Mucosa of descending colon (tissue), 3 donors: ENCODE data around the gene CDHR3. TPM values are rescaled to one million over a fixed set of nuclear protein-coding genes. Genes with fewer than 3 reads are reported as not detected.

Source experiments
- ATAC-seq: fragments of 200-7000 bp; cut with Tn5 transposase; one replicate; pipeline ENCODE4 v1.9.1; 2020; ENCODE audit warnings: mild to moderate bottlenecking, moderate library complexity
- DNase-seq, 3 donors: peaks; one replicate each; pipeline ENCODE4 v3.0.0-alpha.2; 2020
- H3K36me3 ChIP-seq: fragments of 200-600 bp; one replicate; pipeline ENCODE4 v1.8.0; 2021; ENCODE audit warnings: low read depth, mild to moderate bottlenecking
- H3K4me1 ChIP-seq: fragments of 200-600 bp; one replicate; pipeline ENCODE4 v1.8.0; 2021; ENCODE audit warnings: low read depth, mild to moderate bottlenecking
- H3K4me3 ChIP-seq: fragments of 200-600 bp; one replicate; pipeline ENCODE4 v1.8.0; 2021; ENCODE audit warnings: mild to moderate bottlenecking
- H3K9me3 ChIP-seq: fragments of 200-600 bp; one replicate; pipeline ENCODE4 v1.8.0; 2021; ENCODE audit warnings: mild to moderate bottlenecking
- CTCF ChIP-seq: fragments of 200-600 bp; IDR thresholded peaks from one replicate; pipeline ENCODE4 v1.8.0; 2022; ENCODE audit warnings: antibody characterized with exemption, mild to moderate bottlenecking
- intact Hi-C, 2 donors: fragments of 100-400 bp; cut with DNase I in 1 of 2; cut with micrococcal nuclease in 1 of 2; formaldehyde crosslinking; loops; one replicate each; pipeline versions ENCODE4 v1.11.0 to v1.11.1; 2022; cut with DNase I, micrococcal nuclease
- total RNA-seq, 3 donors: library from RNA; stranded (reverse); fragmentation: NEBNext Ultra II Directional in 2 of 3; extraction: Animal tissue kit (Norgen Biotek cat#: 25700) in 2 of 3; gene quantifications; one replicate each; pipeline versions ENCODE4 v1.2.1 to v1.2.4, GENCODE V29; 2021 to 2023
- donor health status: DM: no; HTN: no; CAD: no; lungs with moderate emphysema.
- donor health status: DM: no; HTN: no; CAD: no.
- donor health status: DM: no; HTN: yes; CAD: no.

Gene CDHR3
- total RNA-seq, 3 donors from 2014 or later: 12.1 to 19.7 (median 18.4) TPM

- no peaks in the 10 kb centered on the region for H3K4me1 ChIP-seq
- ATAC-seq (no peak), DNase-seq (no peak)
- H3K36me3 ChIP-seq: no peaks in the 10 kb centered on the region
- intact Hi-C loops: no loop called here
- TF ChIP-seq CTCF: no peak
- no peak overlapping the region for H3K4me3 ChIP-seq
- no peaks in the 10 kb centered on the region for H3K9me3 ChIP-seq
Measured at GRCh38 chr7:105924945-105925344, 38.1 kb upstream of the CDHR3 start.

DNA sequence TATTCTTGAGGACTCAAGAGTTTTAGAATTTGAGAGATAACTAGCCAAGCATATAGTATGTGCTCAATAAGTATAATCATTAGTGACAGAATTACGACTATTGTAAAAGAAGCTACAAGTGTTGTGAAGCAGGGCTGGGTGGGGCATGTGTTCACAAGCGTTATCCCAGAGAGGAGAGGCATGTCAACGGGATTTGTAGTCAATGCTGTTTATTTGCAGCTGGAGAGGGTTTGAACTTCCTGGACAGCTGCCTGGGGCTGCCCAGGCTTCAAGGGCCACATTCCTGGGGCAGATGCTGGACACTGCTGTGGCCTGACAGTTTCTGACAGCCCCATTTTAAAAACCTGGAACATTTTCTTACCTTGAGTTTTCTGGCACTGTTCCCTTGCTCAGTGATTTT, 36.9 kb upstream of the CDHR3 start:
- no peak overlapping the region for H3K4me3 ChIP-seq
- no peaks in the 10 kb centered on the region for H3K9me3 ChIP-seq
- intact Hi-C loops: no loop called here
- TF ChIP-seq CTCF: no peak
- no peaks in the 10 kb centered on the region for H3K36me3 ChIP-seq
- ATAC-seq: peak; percentile 33
- H3K4me1 ChIP-seq: no peaks in the 10 kb centered on the region
- DNase-seq: no peak

DNA sequence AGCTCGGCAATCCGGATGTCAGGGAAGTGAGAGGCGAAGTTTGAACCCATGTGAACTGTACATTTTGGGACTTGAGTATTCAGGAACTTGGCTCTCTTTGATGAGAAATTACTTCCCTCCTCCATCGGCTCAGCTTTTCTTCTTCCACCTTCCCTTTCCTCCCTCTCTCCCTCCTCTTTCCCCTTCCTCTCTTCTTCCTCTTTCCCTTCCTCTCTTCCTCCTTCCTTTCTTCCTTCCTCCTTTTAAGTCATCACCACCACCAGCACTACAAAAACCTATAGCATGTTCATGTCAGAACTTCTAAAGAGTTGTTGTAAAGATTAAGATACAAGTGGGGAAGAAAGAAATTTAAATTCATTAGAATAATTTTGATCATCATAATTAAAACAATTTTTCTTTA, 31.9 kb upstream of the CDHR3 start:
- ATAC-seq (no peak), DNase-seq (no peak)
- Histone ChIP-seq H3K4me3 (no peak overlapping the region), H3K9me3 (no peaks in the 10 kb centered on the region), H3K36me3 (no peaks in the 10 kb centered on the region), H3K4me1 (peaks cover 2% of the 10 kb centered on the region)
- TF ChIP-seq CTCF: no peak
- intact Hi-C loops: no loop called here

GRCh38 chr7:105932835-105933477, 30.1 kb upstream of the CDHR3 start:
- intact Hi-C loops: no loop called here
- DNase-seq: peak in 1 of 3 donors; percentile 7
- peaks cover 2% of the 10 kb centered on the region for H3K4me1 ChIP-seq
- no peaks in the 10 kb centered on the region for H3K36me3 ChIP-seq
- no peak for TF ChIP-seq CTCF
- H3K9me3 ChIP-seq: no peaks in the 10 kb centered on the region
- ATAC-seq: peak; percentile 66
- H3K4me3 ChIP-seq: no peak overlapping the region

DNA sequence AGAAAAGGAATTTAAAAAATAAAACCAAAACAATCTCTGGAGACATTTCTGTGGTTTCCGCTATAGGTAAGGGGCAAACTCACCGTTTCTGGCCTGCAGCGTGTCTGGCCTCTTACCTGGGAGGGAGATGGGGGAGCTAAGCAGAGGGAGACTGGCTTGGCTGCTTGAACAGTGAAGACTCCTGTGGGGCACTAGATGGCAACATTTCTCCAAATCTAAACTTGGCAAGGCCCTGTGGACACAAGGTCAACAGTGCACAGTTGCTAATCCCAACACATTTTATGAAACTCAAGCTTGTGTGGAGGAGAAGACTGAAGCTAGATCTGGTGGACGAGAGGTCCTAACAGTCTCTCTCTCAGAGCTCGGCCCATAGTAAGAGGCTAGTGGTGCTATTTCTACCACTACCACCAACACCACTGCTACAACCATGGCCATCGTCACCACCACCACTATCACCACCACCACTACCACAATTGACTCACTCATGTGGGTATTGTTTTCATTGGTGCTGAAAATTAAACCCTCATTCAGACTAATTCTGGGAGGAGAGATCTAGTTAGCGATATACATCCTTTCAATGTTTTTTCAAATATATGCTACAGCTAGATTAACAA, 28.4 kb upstream of the CDHR3 start:
- intact Hi-C loops: loop anchor here in 1 of 2 donors (5.0 kb wide), 1 partner anchor 108 kb away; no protein-coding TSS in a partner anchor
- Histone ChIP-seq H3K4me3 (no peak overlapping the region), H3K4me1 (peaks cover 2% of the 10 kb centered on the region), H3K36me3 (no peaks in the 10 kb centered on the region), H3K9me3 (no peaks in the 10 kb centered on the region)
- peak; percentile 78 for ATAC-seq
- no peak for TF ChIP-seq CTCF
- DNase-seq: peak in 1 of 3 donors; percentile 11
